ENCODE results near the gene SACM1L.

GRCh38 chr3:45657853-45658252 lies 31.3 kb upstream of the SACM1L start:
- no peak for TF ChIP-seq CTCF (conservative IDR thresholded peaks at IDR 0.05; ENCODE audit: low read length)
- no peak for TF ChIP-seq EZH2phosphoT487 (IDR thresholded peaks at IDR 0.05; ENCODE audit: borderline replicate concordance)
